NK-92 (cell line): ENCODE measurements around the gene TMEM35A.
A peak's percentile ranks its signal among the peaks of the same experiment; 100 is the strongest.
"Not testable (repeated sequence)": the region's sequence is repeated elsewhere in the genome, so short reads cannot be mapped to it uniquely, and the experiment has no call there.

Experiments
- DNase-seq: peaks from one replicate; lab custom pipeline; 2025; ENCODE audit not compliant: unreplicated experiment; lab: John Stamatoyannopoulos, UW

Gene TMEM35A, protein sequence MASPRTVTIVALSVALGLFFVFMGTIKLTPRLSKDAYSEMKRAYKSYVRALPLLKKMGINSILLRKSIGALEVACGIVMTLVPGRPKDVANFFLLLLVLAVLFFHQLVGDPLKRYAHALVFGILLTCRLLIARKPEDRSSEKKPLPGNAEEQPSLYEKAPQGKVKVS

DNA sequence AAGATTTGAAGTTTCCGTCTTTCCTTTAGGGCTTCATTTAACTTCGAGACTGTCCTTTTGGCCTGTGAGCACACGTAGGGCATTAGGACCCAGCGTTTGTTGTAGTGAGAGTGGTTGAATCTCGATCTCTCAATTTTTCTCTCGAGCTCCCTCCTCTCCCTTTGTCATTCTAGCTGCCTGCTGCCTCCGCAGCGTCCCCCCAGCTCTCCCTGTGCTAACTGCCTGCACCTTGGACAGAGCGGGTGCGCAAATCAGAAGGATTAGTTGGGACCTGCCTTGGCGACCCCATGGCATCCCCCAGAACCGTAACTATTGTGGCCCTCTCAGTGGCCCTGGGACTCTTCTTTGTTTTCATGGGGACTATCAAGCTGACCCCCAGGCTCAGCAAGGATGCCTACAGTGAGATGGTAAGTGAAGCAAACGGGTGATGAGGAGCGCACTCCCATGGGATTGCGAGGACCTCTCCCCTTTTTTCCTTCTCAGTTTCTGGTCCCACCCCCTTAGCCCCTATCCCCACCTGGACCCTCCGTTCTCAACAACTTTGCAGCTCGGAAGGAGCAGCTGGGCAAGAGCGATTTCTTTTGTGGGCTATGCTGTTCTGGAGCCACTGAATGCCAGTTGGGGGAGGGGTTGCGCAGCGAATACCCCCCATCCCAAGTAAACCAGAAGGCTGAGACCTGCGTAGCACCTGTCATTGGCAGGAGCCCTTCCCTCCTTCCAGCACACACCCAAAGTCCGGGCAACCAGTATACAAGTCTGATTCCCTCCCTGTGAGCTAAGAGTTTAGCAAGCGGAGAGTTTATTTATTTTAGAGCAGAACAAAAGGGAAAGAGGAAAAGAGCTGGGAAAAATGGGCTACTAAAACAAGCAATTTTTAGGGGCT lies at the start of gene TMEM35A:
Gene TMEM35A, plus strand, starts transcription at position 164 of the 883 bp plus-strand sequence. Its CDS starts 124 bp downstream, at position 288.
- DNase-seq, result no peak

DNA sequence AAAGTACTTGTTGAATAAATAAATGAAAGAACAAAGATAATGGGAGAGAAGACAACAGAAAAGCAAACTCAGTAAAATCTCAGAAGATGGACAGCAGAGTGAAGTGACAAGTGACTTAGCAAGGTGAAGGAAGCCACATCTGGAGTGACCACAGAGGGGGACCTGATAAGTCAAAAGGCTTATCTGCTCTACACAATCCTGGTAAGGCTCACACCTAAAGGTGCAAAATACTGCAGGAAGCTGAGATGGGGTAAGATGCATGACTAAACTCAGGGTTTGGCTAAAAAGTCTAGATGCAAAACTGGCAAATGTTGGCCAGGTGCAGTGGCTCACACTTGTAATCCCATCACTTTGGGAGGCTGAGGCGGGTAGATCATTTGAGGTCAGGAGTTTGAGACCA lies 49.0 kb upstream of the TMEM35A start:
- peak; percentile 0 for DNase-seq

DNA sequence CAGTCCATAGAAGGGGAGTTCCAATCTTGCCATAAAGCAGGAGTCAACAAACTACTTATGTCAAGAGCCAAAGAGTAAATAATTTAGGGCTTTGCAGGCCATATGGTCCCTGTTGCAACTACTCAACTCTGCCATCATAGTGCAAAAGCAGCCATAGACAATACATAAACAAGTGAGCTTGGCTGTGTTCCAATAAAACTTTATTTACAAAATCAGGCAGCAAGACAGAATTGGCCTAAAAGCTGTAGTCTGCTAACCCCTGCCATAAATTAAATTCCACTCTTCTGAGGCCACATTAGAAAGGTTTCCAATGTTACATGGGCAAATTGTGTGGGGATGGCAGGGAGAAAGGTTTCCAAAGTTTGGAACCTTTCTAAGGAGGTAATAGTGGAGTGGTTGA lies 41.4 kb upstream of the TMEM35A start:
- no peak for DNase-seq

DNA sequence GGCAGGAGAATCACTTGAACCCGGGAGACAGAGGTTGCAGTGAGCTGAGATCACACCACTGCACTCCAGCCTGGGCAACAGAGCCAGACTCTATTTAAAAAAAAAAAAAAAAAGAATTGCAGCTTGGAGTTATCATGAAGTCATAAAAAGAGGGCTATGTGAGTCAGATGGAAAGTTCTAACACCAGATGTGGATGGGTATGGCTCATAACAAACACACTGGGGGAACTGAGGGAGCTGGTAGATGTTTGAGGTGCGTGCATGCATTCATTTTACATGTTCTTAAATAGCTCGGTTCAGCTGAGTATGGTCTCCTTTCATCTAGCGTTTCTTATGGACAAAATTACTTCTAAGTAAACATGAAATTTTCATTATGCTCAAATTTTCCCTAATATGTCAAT lies 38.5 kb upstream of the TMEM35A start:
- DNase-seq, result no peak

- no peak for DNase-seq
Observed at GRCh38 chrX:101051153-101051548, 27.5 kb upstream of the TMEM35A start.

DNA sequence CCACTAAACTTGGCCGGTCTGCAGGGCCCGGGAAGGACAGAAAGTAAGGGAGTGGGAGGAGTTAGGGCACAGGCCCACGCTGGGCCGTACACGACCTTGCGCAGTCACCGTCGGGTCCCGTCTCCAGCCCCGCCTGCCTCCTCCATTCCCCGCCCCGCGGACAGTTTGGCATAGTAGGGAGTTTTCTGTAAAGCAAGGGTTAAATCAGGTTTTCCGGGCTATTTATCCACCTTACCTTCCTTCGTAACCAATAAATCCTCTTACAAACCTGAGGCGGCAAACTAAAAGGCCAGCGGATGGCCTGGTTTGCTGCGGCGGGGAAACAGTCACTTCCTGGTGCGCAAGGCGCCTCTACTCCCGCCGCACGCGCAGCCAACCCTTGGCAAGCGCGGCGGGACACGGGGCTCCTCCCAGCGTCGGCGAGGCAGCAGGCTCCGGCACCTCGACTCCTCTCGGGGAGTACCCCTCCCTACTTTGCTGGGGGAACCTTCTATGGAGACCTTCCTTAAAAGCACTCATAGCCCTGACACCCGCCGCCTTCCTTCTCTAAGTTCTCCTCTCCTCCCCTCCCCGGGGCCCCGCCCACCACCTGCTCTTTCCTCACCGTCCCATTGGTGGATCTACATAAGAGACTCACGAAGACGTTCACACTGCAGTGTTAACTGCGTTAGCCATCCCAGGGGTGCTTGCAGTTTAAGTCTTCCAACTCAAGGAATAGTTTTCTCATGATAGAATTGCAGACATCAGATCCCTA lies 27.0 kb upstream of the TMEM35A start, which contains the start of gene TRMT2B:
Gene TRMT2B, minus strand, starts transcription at position 563 of the 754 bp plus-strand sequence. CDS start 9,822 bp downstream, outside the sequence.
- DNase-seq, result no peak

GRCh38 chrX:101056551-101056950 lies 22.1 kb upstream of the TMEM35A start:
- not testable (repeated sequence) for DNase-seq

DNA sequence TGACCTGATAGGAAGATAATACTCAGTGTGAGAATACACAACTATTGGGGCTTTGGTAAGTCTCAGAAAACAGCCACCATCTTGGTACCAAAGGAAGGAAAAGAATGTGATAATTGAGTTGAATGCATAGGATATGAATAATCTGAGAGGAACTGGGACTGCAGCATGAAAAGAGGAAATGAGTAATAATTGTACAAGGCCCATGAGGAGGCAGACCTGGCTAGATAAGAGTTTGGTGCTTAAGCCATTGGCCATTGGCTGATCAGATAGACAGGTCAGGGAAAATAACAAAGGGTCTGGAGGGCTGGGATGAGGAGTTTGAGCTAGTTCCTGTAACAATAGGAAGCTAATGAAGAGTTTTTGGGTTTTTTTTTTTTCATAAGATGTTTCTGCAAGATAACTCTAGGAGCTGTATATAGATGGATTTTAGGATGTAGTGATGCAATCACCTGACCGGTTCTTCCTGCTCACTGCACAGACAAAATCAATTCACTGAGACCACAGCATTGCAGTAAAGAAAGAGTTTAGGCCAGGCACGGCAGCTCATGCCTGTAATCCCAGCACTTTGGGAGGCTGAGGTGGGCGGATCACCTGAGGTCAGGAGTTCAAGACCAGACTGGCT lies 21.5 kb upstream of the TMEM35A start:
- no peak for DNase-seq

DNA sequence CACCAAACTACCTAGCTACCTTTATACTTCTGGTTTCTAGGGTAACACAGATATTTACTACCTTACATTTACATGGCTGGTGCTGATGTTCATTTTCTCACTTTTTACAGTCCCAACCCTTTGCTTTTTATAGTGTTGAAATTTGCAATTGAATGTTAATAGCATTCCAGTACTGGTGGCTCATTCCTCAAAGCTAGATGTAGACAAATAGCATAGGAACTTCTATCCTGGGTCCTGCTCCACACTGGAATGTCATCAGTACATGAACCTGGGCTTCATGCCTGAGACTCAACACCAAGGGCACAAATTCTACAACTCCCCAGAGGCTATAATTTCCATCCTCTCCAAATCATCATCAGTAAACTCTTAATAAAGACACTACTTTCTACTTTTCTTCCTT lies 16.5 kb upstream of the TMEM35A start:
- no peak for DNase-seq

DNA sequence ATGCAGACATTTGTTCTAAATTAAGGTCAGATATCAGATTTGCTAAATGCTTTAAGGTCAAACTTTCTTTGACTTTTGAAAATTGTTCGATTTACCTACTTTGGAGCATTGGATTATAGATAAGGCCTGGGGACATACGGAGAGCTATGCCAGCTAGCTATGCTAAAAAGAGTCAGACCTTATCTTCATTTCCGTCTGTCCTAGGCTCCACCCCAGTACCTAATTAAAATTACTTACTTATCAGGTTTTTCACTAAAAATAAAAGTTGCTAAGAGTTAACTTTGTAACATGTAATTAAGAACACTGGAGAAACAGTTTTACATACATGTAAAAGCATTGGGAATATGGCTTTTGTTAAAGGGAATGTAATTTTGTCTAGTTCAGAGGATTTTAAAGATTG lies 7.1 kb upstream of the TMEM35A start:
- DNase-seq, result no peak

GRCh38 chrX:101079736-101080270 lies 1.1 kb downstream of the TMEM35A start:
- DNase-seq, result no peak

- DNase-seq, result no peak
Observed at GRCh38 chrX:101080326-101081124, 1.8 kb downstream of the TMEM35A start.

- no peak for DNase-seq
Observed at GRCh38 chrX:101081231-101081630, 2.6 kb downstream of the TMEM35A start.

GRCh38 chrX:101091817-101092216 lies 13.1 kb downstream of the TMEM35A start:
- no peak for DNase-seq

- DNase-seq, result peak; percentile 71
Observed at GRCh38 chrX:101097546-101098453, 19.1 kb downstream of the TMEM35A start, which contains the start of gene CENPI. Gene CENPI, plus strand, starts transcription at chrX:101098204. Its CDS starts 2,867 bp downstream, at chrX:101101071.

GRCh38 chrX:101108284-101108683 lies 29.6 kb downstream of the TMEM35A start:
- no peak for DNase-seq

DNA sequence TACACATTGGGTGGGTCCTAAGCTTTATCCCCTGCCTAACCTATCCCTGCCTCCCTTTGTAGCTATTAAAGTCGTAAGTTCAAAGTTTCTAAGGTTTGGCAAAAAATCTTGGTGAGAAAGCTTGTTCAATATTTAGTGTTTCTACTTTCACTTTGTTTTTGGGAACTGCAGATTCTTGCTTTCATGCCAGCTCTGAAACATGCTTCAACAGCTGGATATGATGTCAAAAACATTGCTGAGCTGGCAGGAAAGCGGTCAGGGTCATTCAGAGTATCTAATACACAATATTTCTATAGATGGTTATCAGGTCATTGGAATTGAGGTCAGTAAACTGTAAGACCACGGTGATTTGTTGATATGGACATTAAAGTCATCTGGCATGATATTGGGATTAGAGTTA lies 39.0 kb downstream of the TMEM35A start:
- DNase-seq, result no peak

- DNase-seq, result no peak
Observed at GRCh38 chrX:101136235-101136634, 57.6 kb downstream of the TMEM35A start.
